ENCODE data around the gene CCDC197.

The CCDC197 gene

GRCh38 chr14:93999573-93999972 lies 2.5 kb downstream of the CCDC197 start:
- Histone ChIP-seq H3K36me3 (ENCODE audit: control insufficient read depth, insufficient read depth, low read length) (no peaks in the 10 kb centered on the region), H3K27ac (ENCODE audit: insufficient read depth, low read depth, low read length, poor library complexity, severe bottlenecking) (no peak overlapping the region), H3K4me1 (ENCODE audit: control insufficient read depth, insufficient read depth, low read length) (no peaks in the 10 kb centered on the region), H3K4me3 (ENCODE audit: insufficient read depth, low read depth, low read length) (no peak overlapping the region), H3K27me3 (ENCODE audit: control insufficient read depth, insufficient read depth, low read length, poor library complexity, severe bottlenecking) (no peaks in the 10 kb centered on the region), H3K9me3 (ENCODE audit: control insufficient read depth, low read length) (no peaks in the 10 kb centered on the region)
- 77 to 81% methylated on average over 8 of the region's 8 CpGs for WGBS, 2 experiments

- Histone ChIP-seq H3K4me1 (ENCODE audit: control insufficient read depth, insufficient read depth, low read length) (no peaks in the 10 kb centered on the region), H3K36me3 (ENCODE audit: control insufficient read depth, insufficient read depth, low read length) (no peaks in the 10 kb centered on the region), H3K27me3 (ENCODE audit: control insufficient read depth, insufficient read depth, low read length, poor library complexity, severe bottlenecking) (no peaks in the 10 kb centered on the region), H3K27ac (ENCODE audit: insufficient read depth, low read depth, low read length, poor library complexity, severe bottlenecking) (no peak overlapping the region), H3K9me3 (ENCODE audit: control insufficient read depth, low read length) (no peaks in the 10 kb centered on the region), H3K4me3 (ENCODE audit: insufficient read depth, low read depth, low read length) (no peak overlapping the region)
- WGBS, 2 experiments = 88 to 93% methylated on average over 6 of the region's 6 CpGs
Measured at GRCh38 chr14:94000267-94000666, 3.2 kb downstream of the CCDC197 start.

- H3K36me3 ChIP-seq (ENCODE audit: control insufficient read depth, insufficient read depth, low read length) = no peaks in the 10 kb centered on the region
- H3K27me3 ChIP-seq (ENCODE audit: control insufficient read depth, insufficient read depth, low read length, poor library complexity, severe bottlenecking) = no peaks in the 10 kb centered on the region
- H3K4me1 ChIP-seq (ENCODE audit: control insufficient read depth, insufficient read depth, low read length) = no peaks in the 10 kb centered on the region
- H3K4me3 ChIP-seq (ENCODE audit: insufficient read depth, low read depth, low read length) = no peak overlapping the region
- no peaks in the 10 kb centered on the region for H3K9me3 ChIP-seq (ENCODE audit: control insufficient read depth, low read length)
- H3K27ac ChIP-seq (ENCODE audit: insufficient read depth, low read depth, low read length, poor library complexity, severe bottlenecking) = no peak overlapping the region
- WGBS, 2 experiments = 89 to 92% methylated on average over 13 of the region's 13 CpGs
Measured at GRCh38 chr14:94001016-94001415, 3.9 kb downstream of the CCDC197 start.

GRCh38 chr14:94001501-94002396 lies 4.6 kb downstream of the CCDC197 start:
- Histone ChIP-seq H3K36me3 (ENCODE audit: control insufficient read depth, insufficient read depth, low read length) (no peaks in the 10 kb centered on the region), H3K4me3 (ENCODE audit: insufficient read depth, low read depth, low read length) (no peak overlapping the region), H3K27ac (ENCODE audit: insufficient read depth, low read depth, low read length, poor library complexity, severe bottlenecking) (no peak overlapping the region), H3K4me1 (ENCODE audit: control insufficient read depth, insufficient read depth, low read length) (no peaks in the 10 kb centered on the region), H3K27me3 (ENCODE audit: control insufficient read depth, insufficient read depth, low read length, poor library complexity, severe bottlenecking) (no peaks in the 10 kb centered on the region), H3K9me3 (ENCODE audit: control insufficient read depth, low read length) (no peaks in the 10 kb centered on the region)
- WGBS, 2 experiments = 51 to 54% methylated on average over 26 of the region's 26 CpGs

GRCh38 chr14:94003397-94003796 lies 6.3 kb downstream of the CCDC197 start:
- Histone ChIP-seq H3K9me3 (ENCODE audit: control insufficient read depth, low read length) (no peaks in the 10 kb centered on the region), H3K27me3 (ENCODE audit: control insufficient read depth, insufficient read depth, low read length, poor library complexity, severe bottlenecking) (no peaks in the 10 kb centered on the region), H3K4me3 (ENCODE audit: insufficient read depth, low read depth, low read length) (no peak overlapping the region), H3K36me3 (ENCODE audit: control insufficient read depth, insufficient read depth, low read length) (no peaks in the 10 kb centered on the region), H3K27ac (ENCODE audit: insufficient read depth, low read depth, low read length, poor library complexity, severe bottlenecking) (no peak overlapping the region), H3K4me1 (ENCODE audit: control insufficient read depth, insufficient read depth, low read length) (no peaks in the 10 kb centered on the region)
- 91 to 97% methylated on average over 4 of the region's 4 CpGs for WGBS, 2 experiments

- WGBS, 2 experiments = 91 to 92% methylated on average over 8 of the region's 8 CpGs
- H3K4me1 ChIP-seq (ENCODE audit: control insufficient read depth, insufficient read depth, low read length) = no peaks in the 10 kb centered on the region
- no peaks in the 10 kb centered on the region for H3K9me3 ChIP-seq (ENCODE audit: control insufficient read depth, low read length)
- H3K27me3 ChIP-seq (ENCODE audit: control insufficient read depth, insufficient read depth, low read length, poor library complexity, severe bottlenecking) = no peaks in the 10 kb centered on the region
- H3K27ac ChIP-seq (ENCODE audit: insufficient read depth, low read depth, low read length, poor library complexity, severe bottlenecking) = no peak overlapping the region
- no peaks in the 10 kb centered on the region for H3K36me3 ChIP-seq (ENCODE audit: control insufficient read depth, insufficient read depth, low read length)
- no peak overlapping the region for H3K4me3 ChIP-seq (ENCODE audit: insufficient read depth, low read depth, low read length)
Measured at GRCh38 chr14:94004015-94004414, 6.9 kb downstream of the CCDC197 start.

- no peak overlapping the region for H3K27ac ChIP-seq (ENCODE audit: insufficient read depth, low read depth, low read length, poor library complexity, severe bottlenecking)
- H3K4me3 ChIP-seq (ENCODE audit: insufficient read depth, low read depth, low read length) = no peak overlapping the region
- H3K36me3 ChIP-seq (ENCODE audit: control insufficient read depth, insufficient read depth, low read length) = no peaks in the 10 kb centered on the region
- H3K9me3 ChIP-seq (ENCODE audit: control insufficient read depth, low read length) = no peaks in the 10 kb centered on the region
- no peaks in the 10 kb centered on the region for H3K27me3 ChIP-seq (ENCODE audit: control insufficient read depth, insufficient read depth, low read length, poor library complexity, severe bottlenecking)
- H3K4me1 ChIP-seq (ENCODE audit: control insufficient read depth, insufficient read depth, low read length) = no peaks in the 10 kb centered on the region
- 65 to 67% methylated on average over 12 to 14 of the region's 14 CpGs for WGBS, 2 experiments
Measured at GRCh38 chr14:94005324-94006073, 8.4 kb downstream of the CCDC197 start.

GRCh38 chr14:94008234-94008633 lies 11.1 kb downstream of the CCDC197 start:
- no peaks in the 10 kb centered on the region for H3K4me1 ChIP-seq (ENCODE audit: control insufficient read depth, insufficient read depth, low read length)
- no peaks in the 10 kb centered on the region for H3K36me3 ChIP-seq (ENCODE audit: control insufficient read depth, insufficient read depth, low read length)
- H3K27me3 ChIP-seq (ENCODE audit: control insufficient read depth, insufficient read depth, low read length, poor library complexity, severe bottlenecking) = no peaks in the 10 kb centered on the region
- no peak overlapping the region for H3K4me3 ChIP-seq (ENCODE audit: insufficient read depth, low read depth, low read length)
- H3K27ac ChIP-seq (ENCODE audit: insufficient read depth, low read depth, low read length, poor library complexity, severe bottlenecking) = no peak overlapping the region
- H3K9me3 ChIP-seq (ENCODE audit: control insufficient read depth, low read length) = no peaks in the 10 kb centered on the region
- 84 to 86% methylated on average over 3 of the region's 3 CpGs for WGBS, 2 experiments

GRCh38 chr14:94009767-94010166 lies 12.7 kb downstream of the CCDC197 start:
- 69 to 77% methylated on average over 4 of the region's 4 CpGs for WGBS, 2 experiments
- no peaks in the 10 kb centered on the region for H3K27me3 ChIP-seq (ENCODE audit: control insufficient read depth, insufficient read depth, low read length, poor library complexity, severe bottlenecking)
- H3K4me3 ChIP-seq (ENCODE audit: insufficient read depth, low read depth, low read length) = no peak overlapping the region
- no peak overlapping the region for H3K27ac ChIP-seq (ENCODE audit: insufficient read depth, low read depth, low read length, poor library complexity, severe bottlenecking)
- no peaks in the 10 kb centered on the region for H3K9me3 ChIP-seq (ENCODE audit: control insufficient read depth, low read length)
- no peaks in the 10 kb centered on the region for H3K4me1 ChIP-seq (ENCODE audit: control insufficient read depth, insufficient read depth, low read length)
- no peaks in the 10 kb centered on the region for H3K36me3 ChIP-seq (ENCODE audit: control insufficient read depth, insufficient read depth, low read length)

GRCh38 chr14:94010625-94011024 lies 13.5 kb downstream of the CCDC197 start:
- no peak overlapping the region for H3K4me3 ChIP-seq (ENCODE audit: insufficient read depth, low read depth, low read length)
- no peak overlapping the region for H3K27ac ChIP-seq (ENCODE audit: insufficient read depth, low read depth, low read length, poor library complexity, severe bottlenecking)
- no peaks in the 10 kb centered on the region for H3K4me1 ChIP-seq (ENCODE audit: control insufficient read depth, insufficient read depth, low read length)
- H3K27me3 ChIP-seq (ENCODE audit: control insufficient read depth, insufficient read depth, low read length, poor library complexity, severe bottlenecking) = no peaks in the 10 kb centered on the region
- H3K9me3 ChIP-seq (ENCODE audit: control insufficient read depth, low read length) = no peaks in the 10 kb centered on the region
- 92 to 95% methylated on average over 6 of the region's 6 CpGs for WGBS, 2 experiments
- H3K36me3 ChIP-seq (ENCODE audit: control insufficient read depth, insufficient read depth, low read length) = no peaks in the 10 kb centered on the region

Data from ectodermal cell (in vitro differentiated cells).